ENCODE data around the gene SETD1B. TPM values are rescaled to one million over a fixed set of nuclear protein-coding genes. Genes with fewer than 3 reads are reported as not detected.
A peak's percentile ranks its signal among the peaks of the same experiment; 100 is the strongest.
"Not testable (repeated sequence)": the region's sequence is repeated elsewhere in the genome, so short reads cannot be mapped to it uniquely, and the experiment has no call there.

SETD1B gene
- total RNA-seq, 4 donors from 2014 or later, result 13.1 to 23.1 (median 19.5) TPM

GRCh38 chr12:121849211-121849610, 45.4 kb downstream of the SETD1B start:
- 85% methylated on average over 6 of the region's 6 CpGs for WGBS
- no peak for DNase-seq (ENCODE audit: low spot score in 2 of 2)
- H3K4me1 ChIP-seq, result no peaks in the 10 kb centered on the region
- H3K27ac ChIP-seq, result no peak overlapping the region
- no peaks in the 10 kb centered on the region for H3K27me3 ChIP-seq
- H3K9me3 ChIP-seq, result no peaks in the 10 kb centered on the region
- no peak for TF ChIP-seq EP300 (IDR thresholded peaks at IDR 0.05)
- TF ChIP-seq, protein P1, sequence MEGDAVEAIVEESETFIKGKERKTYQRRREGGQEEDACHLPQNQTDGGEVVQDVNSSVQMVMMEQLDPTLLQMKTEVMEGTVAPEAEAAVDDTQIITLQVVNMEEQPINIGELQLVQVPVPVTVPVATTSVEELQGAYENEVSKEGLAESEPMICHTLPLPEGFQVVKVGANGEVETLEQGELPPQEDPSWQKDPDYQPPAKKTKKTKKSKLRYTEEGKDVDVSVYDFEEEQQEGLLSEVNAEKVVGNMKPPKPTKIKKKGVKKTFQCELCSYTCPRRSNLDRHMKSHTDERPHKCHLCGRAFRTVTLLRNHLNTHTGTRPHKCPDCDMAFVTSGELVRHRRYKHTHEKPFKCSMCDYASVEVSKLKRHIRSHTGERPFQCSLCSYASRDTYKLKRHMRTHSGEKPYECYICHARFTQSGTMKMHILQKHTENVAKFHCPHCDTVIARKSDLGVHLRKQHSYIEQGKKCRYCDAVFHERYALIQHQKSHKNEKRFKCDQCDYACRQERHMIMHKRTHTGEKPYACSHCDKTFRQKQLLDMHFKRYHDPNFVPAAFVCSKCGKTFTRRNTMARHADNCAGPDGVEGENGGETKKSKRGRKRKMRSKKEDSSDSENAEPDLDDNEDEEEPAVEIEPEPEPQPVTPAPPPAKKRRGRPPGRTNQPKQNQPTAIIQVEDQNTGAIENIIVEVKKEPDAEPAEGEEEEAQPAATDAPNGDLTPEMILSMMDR (IDR thresholded peaks at IDR 0.05), result no peak
- no peak for TF ChIP-seq POLR2A (IDR thresholded peaks at IDR 0.05)
- TF ChIP-seq POLR2AphosphoS5 (IDR thresholded peaks at IDR 0.05), result no peak
- H3K4me3 ChIP-seq, result no peak overlapping the region
- no peaks in the 10 kb centered on the region for H3K36me3 ChIP-seq

- WGBS, result 83% methylated on average over 13 of the region's 13 CpGs
- Histone ChIP-seq H3K4me1 (no peaks in the 10 kb centered on the region), H3K27me3 (no peaks in the 10 kb centered on the region), H3K36me3 (no peaks in the 10 kb centered on the region), H3K9me3 (no peaks in the 10 kb centered on the region), H3K4me3 (no peak overlapping the region), H3K27ac (no peak overlapping the region)
- TF ChIP-seq EP300 (IDR thresholded peaks at IDR 0.05) (no peak), POLR2A (IDR thresholded peaks at IDR 0.05) (no peak), POLR2AphosphoS5 (IDR thresholded peaks at IDR 0.05) (no peak)
- TF ChIP-seq, protein P1 (IDR thresholded peaks at IDR 0.05), result no peak
- DNase-seq (ENCODE audit: low spot score in 2 of 2), result no peak
Observed at GRCh38 chr12:121849665-121850064, 45.9 kb downstream of the SETD1B start.

DNA sequence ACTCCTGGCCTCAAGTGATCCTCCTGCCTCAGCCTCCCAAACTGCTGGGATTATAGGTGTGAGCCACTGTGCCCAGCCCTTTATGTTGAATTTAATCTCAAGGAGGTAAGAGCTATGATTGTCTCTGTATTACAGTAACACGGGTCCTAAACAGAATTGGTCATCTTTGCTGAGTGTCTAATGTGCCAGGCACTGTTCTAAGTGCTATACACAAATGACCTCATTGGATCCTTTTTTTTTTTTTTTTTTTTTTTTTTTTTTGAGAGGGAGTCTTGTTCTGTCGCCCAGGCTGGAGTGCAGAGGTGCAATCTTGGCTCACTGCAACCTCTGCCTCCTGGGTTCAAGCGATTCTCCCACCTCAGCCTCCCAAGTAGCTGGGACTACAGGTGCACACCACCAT, 48.6 kb downstream of the SETD1B start:
- not testable (repeated sequence) for DNase-seq (ENCODE audit: low spot score in 2 of 2); H3K9me3 ChIP-seq; H3K27me3 ChIP-seq; H3K36me3 ChIP-seq; H3K4me3 ChIP-seq; H3K4me1 ChIP-seq; H3K27ac ChIP-seq
- 59% methylated on average over 3 of the region's 3 CpGs for WGBS

DNA sequence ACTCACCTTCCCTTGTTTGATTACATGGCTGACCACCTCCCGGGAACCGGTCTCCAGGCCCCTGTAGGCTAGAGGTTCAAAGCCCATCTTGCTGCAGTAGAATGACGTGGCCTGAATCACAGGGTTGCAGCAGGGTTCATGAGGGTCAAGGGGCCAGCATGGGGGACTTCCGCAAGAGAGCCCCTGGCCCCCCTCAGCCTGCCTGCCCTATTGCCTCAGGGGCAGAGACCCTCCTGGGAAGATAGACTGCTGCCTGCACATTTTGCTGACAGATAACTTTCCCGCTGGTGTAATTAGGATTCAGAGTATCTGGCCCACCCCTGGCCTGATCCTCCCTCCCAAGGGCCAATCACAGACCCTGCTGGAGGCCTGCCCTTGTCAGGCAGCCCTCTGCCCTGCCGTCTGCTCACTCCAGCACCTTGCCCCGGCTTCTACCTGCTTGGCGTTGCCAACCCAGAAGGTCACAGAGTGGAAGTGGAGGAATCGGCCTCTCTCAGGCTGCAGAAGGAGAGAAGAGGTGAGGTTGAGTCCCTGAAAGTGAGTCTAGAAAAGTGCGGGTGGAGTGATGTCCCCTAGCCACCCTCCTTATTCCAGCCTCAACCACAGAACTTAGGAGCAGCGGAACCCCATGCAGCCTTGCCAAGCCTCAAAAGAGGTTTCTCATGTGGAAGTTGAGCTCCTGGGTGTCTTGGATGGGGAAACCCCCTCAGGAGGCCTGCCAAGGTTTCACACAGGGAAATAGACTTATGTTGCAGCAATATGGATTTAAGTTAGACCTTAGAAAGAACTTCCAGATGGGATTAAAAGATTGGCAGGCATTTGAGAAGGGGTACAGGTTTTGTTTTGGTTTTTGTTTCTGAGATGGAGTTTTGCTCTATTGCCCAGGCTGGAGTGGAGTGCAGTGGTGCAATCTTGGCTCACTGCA, 53.8 kb downstream of the SETD1B start:
- WGBS, result 82% methylated on average over 10 of the region's 11 CpGs
- TF ChIP-seq POLR2A (IDR thresholded peaks at IDR 0.05) (no peak), POLR2AphosphoS5 (IDR thresholded peaks at IDR 0.05) (no peak), EP300 (IDR thresholded peaks at IDR 0.05) (no peak)
- TF ChIP-seq, protein P1 (IDR thresholded peaks at IDR 0.05), result no peak
- Histone ChIP-seq H3K36me3 (no peaks in the 10 kb centered on the region), H3K4me3 (no peak overlapping the region), H3K4me1 (peaks cover 7% of the 10 kb centered on the region), H3K9me3 (no peaks in the 10 kb centered on the region), H3K27ac (no peak overlapping the region), H3K27me3 (no peaks in the 10 kb centered on the region)
- no peak for DNase-seq (ENCODE audit: low spot score in 2 of 2)

GRCh38 chr12:121858318-121858661, 54.5 kb downstream of the SETD1B start:
- WGBS, result 98% methylated on average over 8 of the region's 10 CpGs
- DNase-seq (ENCODE audit: low spot score in 2 of 2), result no peak
- H3K4me3 ChIP-seq, result no peak overlapping the region
- no peak for TF ChIP-seq POLR2A (IDR thresholded peaks at IDR 0.05)
- no peaks in the 10 kb centered on the region for H3K27me3 ChIP-seq
- H3K36me3 ChIP-seq, result no peaks in the 10 kb centered on the region
- H3K4me1 ChIP-seq, result peaks cover 7% of the 10 kb centered on the region
- H3K9me3 ChIP-seq, result no peaks in the 10 kb centered on the region
- H3K27ac ChIP-seq, result no peak overlapping the region

DNA sequence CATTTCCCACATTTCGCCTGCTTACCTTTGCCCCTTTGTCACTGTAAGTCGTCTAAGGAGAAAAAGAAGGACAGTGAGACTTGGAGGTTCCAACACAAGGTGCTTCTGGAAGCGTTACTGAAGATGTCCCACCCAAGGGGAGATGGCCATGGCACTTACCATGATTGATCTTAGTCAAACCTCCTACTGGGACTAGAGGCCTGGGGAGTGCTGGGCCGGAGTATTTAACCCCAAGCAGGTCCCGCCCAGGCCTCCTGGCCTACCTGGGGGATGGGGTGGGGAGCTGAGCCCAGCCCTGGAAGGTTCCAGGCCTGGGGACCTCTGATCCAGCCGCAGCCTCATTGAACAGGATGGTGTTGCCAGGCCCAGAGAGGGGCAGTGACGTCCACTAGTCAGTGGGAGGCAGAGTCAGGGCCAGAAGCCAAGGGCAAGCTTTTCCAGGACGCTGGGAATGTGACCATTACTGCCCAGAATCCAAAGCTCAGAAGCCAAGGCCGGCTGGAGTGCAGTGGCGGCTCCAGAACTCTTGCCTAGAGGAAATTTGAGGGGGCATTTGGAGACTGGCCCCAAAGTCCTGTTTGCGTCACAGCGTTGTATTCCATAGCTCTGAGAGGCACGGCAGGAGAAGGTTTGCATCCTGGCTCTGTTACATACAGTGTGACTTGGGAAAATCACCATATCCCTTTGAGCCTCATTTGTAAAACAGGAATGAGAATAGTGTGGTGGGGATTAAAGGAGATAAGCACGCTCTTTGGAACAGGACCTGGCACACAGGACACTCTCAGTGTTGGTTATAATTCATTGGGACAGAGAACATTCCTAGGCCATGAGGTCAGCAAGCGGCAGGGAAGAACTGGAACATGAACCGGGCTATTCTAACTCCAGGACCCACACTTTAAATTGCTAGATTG, 55.1 kb downstream of the SETD1B start, which contains the start of gene HPD:
Gene HPD, minus strand, starts transcription at position 198 of the 911 bp plus-strand sequence. Its CDS starts 36 bp downstream, at position 162.
- Histone ChIP-seq H3K27me3 (no peaks in the 10 kb centered on the region), H3K36me3 (no peaks in the 10 kb centered on the region), H3K4me1 (peaks cover 7% of the 10 kb centered on the region), H3K4me3 (no peak within 1 kb of the TSS), H3K27ac (peak within 1 kb of the TSS; percentile 77), H3K9me3 (no peaks in the 10 kb centered on the region)
- TF ChIP-seq EP300 (IDR thresholded peaks at IDR 0.05) (no peak), POLR2AphosphoS5 (IDR thresholded peaks at IDR 0.05) (no peak), POLR2A (IDR thresholded peaks at IDR 0.05) (no peak)
- TF ChIP-seq, protein P1 (IDR thresholded peaks at IDR 0.05), result no peak
- DNase-seq (ENCODE audit: low spot score in 2 of 2), result no peak
- 67% methylated on average over 8 of the region's 16 CpGs for WGBS

All from suprapubic skin (tissue), 4 donors.